Gastrocnemius medialis (tissue), 4 donors: Measurements from ENCODE around the gene ATP1B3. TPM values are rescaled to one million over a fixed set of nuclear protein-coding genes. Genes with fewer than 3 reads are reported as not detected.
"Not testable (repeated sequence)": the region's sequence is repeated elsewhere in the genome, so short reads cannot be mapped to it uniquely, and the experiment has no call there.

Experiments used
- ATAC-seq, 2 donors: fragments of 150-250 bp; one replicate each; pipeline ENCODE4 v1.9.1; 2016
- DNase-seq, 2 donors: peaks; one replicate each; pipeline ENCODE4 v3.0.0-alpha.2; 2019
- H3K27ac ChIP-seq, 4 donors: fragments of 200-600 bp; sonication (generic); 1 replicate in 1 of 4; 2 replicates in 3 of 4; pipeline ENCODE4 v1.5.1; 2016 to 2018; ENCODE audit warnings: mild to moderate bottlenecking in 2 of 4, moderate library complexity in 1 of 4
- H3K27me3 ChIP-seq, 3 donors: fragments of 200-600 bp; sonication (generic) in 2 of 3; 1 replicate in 1 of 3; 2 replicates in 2 of 3; pipeline versions ENCODE4 v1.5.1 to v1.6.0; 2016 to 2019; ENCODE audit warnings: mild to moderate bottlenecking in 1 of 3, moderate library complexity in 1 of 3
- H3K36me3 ChIP-seq, 2 donors: fragments of 200-600 bp; sonication (generic) in 1 of 2; one replicate each; pipeline ENCODE4 v1.5.1; 2017 to 2018
- H3K4me1 ChIP-seq, 2 donors: fragments of 200-600 bp; sonication (generic) in 1 of 2; one replicate each; pipeline ENCODE4 v1.5.1; 2016 to 2017; ENCODE audit warnings: mild to moderate bottlenecking in 2 of 2
- H3K4me3 ChIP-seq, 4 donors: fragments of 200-600 bp; sonication (generic) in 3 of 4; 1 replicate in 1 of 4; 2 replicates in 3 of 4; pipeline ENCODE4 v1.5.1; 2016 to 2019; ENCODE audit warnings: mild to moderate bottlenecking in 2 of 4
- H3K9me3 ChIP-seq, 3 donors: fragments of 200-600 bp; sonication (generic) in 2 of 3; 1 replicate in 1 of 3; 2 replicates in 2 of 3; pipeline ENCODE4 v1.5.1; 2016 to 2019
- POLR2A ChIP-seq, 2 donors: fragments of 450-650 bp; IDR thresholded peaks; one replicate each; pipeline ENCODE4 v1.6.1; 2017; ENCODE audit warnings: antibody characterized with exemption in 2 of 2, mild to moderate bottlenecking in 2 of 2, moderate library complexity in 2 of 2
- in situ Hi-C, 4 donors: fragments of 200-750 bp; cut with MboI; loops; one replicate each; pipeline versions ENCODE4 v1.15.0 to v1.8.0; 2017; ENCODE audit warnings: low sequenced_read_pairs in 4 of 4
- intact Hi-C: fragments of 100-400 bp; cut with DNase I; formaldehyde crosslinking; loops from one replicate; pipeline ENCODE4 v1.15.1; 2023; ENCODE audit warnings: low total_unique reads
- total RNA-seq, 4 donors: library from RNA; depleted of rRNA; stranded (reverse); fragments of >200 nt; gene quantifications; one replicate each; pipeline versions ENCODE4 v1.1.0 to v1.2.3, GENCODE V29; 2016
- TF ChIP-seq, protein P1 (sequence below), 5 experiments: fragments of 450-650 bp in 3 of 5; fragments of 200-600 bp in 2 of 5; sonication (generic) in 2 of 5; IDR thresholded peaks in 4 of 5; conservative IDR thresholded peaks in 1 of 5; 1 replicate in 4 of 5; 2 replicates in 1 of 5; pipeline ENCODE4 v1.5.1; 2016 to 2019; ENCODE audit warnings: antibody characterized with exemption in 5 of 5, mild to moderate bottlenecking in 3 of 5, moderate library complexity in 3 of 5

ATP1B3 gene
- total RNA-seq, 4 donors from 2014 or later = 16.2 to 35.9 (median 17.6) TPM

DNA sequence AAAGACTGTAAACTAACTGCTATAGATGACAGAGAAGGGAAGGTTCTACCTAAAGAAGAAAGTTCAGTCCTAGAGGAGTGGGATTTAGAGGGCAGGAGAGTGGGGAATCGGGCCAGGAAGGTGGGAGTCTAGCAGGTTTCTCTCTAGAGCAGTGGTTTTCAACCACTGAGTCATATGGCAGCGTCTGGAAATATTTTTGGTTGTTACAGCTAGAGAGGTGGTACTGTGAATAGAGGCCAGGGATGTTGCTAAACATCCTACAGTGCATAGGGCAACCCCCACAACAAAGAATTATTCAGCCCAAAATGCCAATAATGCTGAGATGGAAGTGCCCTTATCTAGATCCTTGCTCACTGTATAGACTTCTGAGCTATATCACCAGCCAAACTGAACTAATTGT is 28.7 kb downstream of the ATP1B3 start:
- no peaks in the 10 kb centered on the region for H3K4me1 ChIP-seq
- no peak overlapping the region for H3K4me3 ChIP-seq
- no peak overlapping the region for H3K27ac ChIP-seq
- no peak for ATAC-seq
- in situ Hi-C loops = no loop called here
- H3K9me3 ChIP-seq = no peaks in the 10 kb centered on the region
- no peaks in the 10 kb centered on the region for H3K27me3 ChIP-seq
- intact Hi-C loops = no loop called here
- TF ChIP-seq, protein P1, sequence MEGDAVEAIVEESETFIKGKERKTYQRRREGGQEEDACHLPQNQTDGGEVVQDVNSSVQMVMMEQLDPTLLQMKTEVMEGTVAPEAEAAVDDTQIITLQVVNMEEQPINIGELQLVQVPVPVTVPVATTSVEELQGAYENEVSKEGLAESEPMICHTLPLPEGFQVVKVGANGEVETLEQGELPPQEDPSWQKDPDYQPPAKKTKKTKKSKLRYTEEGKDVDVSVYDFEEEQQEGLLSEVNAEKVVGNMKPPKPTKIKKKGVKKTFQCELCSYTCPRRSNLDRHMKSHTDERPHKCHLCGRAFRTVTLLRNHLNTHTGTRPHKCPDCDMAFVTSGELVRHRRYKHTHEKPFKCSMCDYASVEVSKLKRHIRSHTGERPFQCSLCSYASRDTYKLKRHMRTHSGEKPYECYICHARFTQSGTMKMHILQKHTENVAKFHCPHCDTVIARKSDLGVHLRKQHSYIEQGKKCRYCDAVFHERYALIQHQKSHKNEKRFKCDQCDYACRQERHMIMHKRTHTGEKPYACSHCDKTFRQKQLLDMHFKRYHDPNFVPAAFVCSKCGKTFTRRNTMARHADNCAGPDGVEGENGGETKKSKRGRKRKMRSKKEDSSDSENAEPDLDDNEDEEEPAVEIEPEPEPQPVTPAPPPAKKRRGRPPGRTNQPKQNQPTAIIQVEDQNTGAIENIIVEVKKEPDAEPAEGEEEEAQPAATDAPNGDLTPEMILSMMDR (IDR thresholded peaks at IDR 0.05 in 4 of 5, conservative IDR thresholded peaks at IDR 0.05 in 1 of 5) = no peak
- no peak for TF ChIP-seq POLR2A (IDR thresholded peaks at IDR 0.05)
- peaks cover 0 to 47% of the 10 kb centered on the region in 2 donors for H3K36me3 ChIP-seq
- DNase-seq = no peak

DNA sequence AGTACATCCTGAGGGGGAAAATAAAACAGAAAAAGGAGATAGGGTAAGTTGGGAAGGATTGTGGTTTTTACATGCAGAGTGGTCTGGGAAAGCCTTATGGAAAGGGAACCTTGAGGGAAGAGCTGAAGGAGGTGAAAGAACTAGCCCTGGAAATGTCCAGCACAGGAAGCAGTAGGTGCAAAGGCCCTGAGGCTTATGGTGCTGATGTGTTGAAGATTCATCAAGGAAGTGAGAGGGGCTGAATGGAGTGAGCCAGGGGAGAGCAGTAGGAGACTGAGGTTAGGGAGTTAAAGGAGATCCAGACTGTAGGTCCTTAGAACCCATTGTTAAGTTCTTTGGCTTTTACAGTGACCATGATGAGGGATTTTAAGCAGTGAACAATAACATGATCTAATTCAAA is 33.0 kb downstream of the ATP1B3 start:
- ATAC-seq = no peak
- Histone ChIP-seq H3K4me3 (no peak overlapping the region), H3K27ac (no peak overlapping the region), H3K36me3 (peaks cover 0 to 55% of the 10 kb centered on the region in 2 donors), H3K4me1 (no peaks in the 10 kb centered on the region), H3K27me3 (no peaks in the 10 kb centered on the region), H3K9me3 (no peaks in the 10 kb centered on the region)
- in situ Hi-C loops (no loop called here), intact Hi-C loops (no loop called here)
- no peak for DNase-seq
- TF ChIP-seq, protein P1 (IDR thresholded peaks at IDR 0.05 in 4 of 5, conservative IDR thresholded peaks at IDR 0.05 in 1 of 5) = no peak
- TF ChIP-seq POLR2A (IDR thresholded peaks at IDR 0.05) = no peak

DNA sequence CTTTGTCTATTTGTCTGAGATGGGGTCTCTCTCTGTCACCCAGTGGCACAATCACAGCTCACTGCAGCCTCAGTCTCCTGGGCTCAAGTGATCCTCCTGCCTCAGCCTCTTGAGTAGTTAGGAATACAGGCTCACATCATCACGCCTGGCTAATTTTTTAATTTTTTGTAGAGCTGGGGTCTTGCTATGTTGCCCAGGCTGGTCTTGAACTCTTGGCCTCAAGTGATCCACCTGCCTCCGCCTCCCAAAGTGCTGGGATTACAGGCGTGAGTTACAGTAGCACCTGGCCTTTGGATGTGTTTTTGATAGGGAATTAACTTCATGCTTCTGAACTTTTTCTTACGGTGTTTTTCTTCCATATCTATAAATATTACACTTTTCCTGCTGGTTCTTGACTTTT is 33.5 kb downstream of the ATP1B3 start:
- H3K27me3 ChIP-seq, DNase-seq, H3K9me3 ChIP-seq, H3K4me1 ChIP-seq, H3K27ac ChIP-seq, ATAC-seq, H3K4me3 ChIP-seq: not testable (repeated sequence)
- H3K36me3 ChIP-seq = peaks cover 0 to 57% of the 10 kb centered on the region in 2 donors
- in situ Hi-C loops = loop anchor here in 1 of 4 donors (10.0 kb wide), 1 partner anchor 335 kb away; no protein-coding TSS in a partner anchor
- intact Hi-C loops = loop anchor here (5.0 kb wide), 1 partner anchor 333 kb away; no protein-coding TSS in a partner anchor

GRCh38 chr3:141913150-141913811 is 36.8 kb downstream of the ATP1B3 start:
- in situ Hi-C loops (loop anchor here in 1 of 4 donors (10.0 kb wide), 1 partner anchor 338 kb away; no protein-coding TSS in a partner anchor), intact Hi-C loops (loop anchor here (1.0 to 5.0 kb wide), 2 partner anchors 175 to 336 kb away; partner anchors contain the start of gene RNF7)
- Histone ChIP-seq H3K36me3 (peaks cover 0 to 30% of the 10 kb centered on the region in 2 donors), H3K27ac (no peak overlapping the region), H3K27me3 (no peaks in the 10 kb centered on the region), H3K9me3 (no peaks in the 10 kb centered on the region), H3K4me3 (no peak overlapping the region), H3K4me1 (no peaks in the 10 kb centered on the region)
- DNase-seq (no peak), ATAC-seq (peak; percentile 66 to 72)
- TF ChIP-seq, protein P1 (IDR thresholded peaks at IDR 0.05 in 4 of 5, conservative IDR thresholded peaks at IDR 0.05 in 1 of 5) = peak; percentile 22 to 70 (median 61)
- no peak for TF ChIP-seq POLR2A (IDR thresholded peaks at IDR 0.05)

DNA sequence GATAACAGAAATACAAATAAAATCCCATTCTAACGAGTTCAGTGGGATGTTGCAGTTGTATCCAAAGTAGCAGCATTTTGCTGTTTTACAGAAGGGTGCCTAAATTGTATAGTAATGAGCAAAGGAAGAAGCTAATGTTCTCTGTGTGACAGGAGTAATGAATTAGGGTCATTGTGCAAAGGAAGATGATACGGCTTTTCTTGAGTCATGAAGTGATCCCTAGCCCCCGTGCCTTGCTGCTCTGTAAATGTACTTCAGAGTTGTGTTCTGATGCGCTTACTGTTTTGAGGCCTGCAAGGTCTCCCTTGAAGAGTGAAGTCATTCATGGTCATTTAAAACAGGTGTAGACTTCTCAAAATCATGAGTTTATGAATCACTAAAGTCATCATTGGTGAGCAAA is 37.9 kb downstream of the ATP1B3 start:
- ATAC-seq (no peak), DNase-seq (no peak)
- Histone ChIP-seq H3K4me3 (no peak overlapping the region), H3K27me3 (no peaks in the 10 kb centered on the region), H3K36me3 (peaks cover 0 to 22% of the 10 kb centered on the region in 2 donors), H3K4me1 (no peaks in the 10 kb centered on the region), H3K27ac (no peak overlapping the region), H3K9me3 (no peaks in the 10 kb centered on the region)
- intact Hi-C loops (loop anchor here (5.0 kb wide), 1 partner anchor 337 kb away; no protein-coding TSS in a partner anchor), in situ Hi-C loops (loop anchor here in 1 of 4 donors (10.0 kb wide), 1 partner anchor 340 kb away; no protein-coding TSS in a partner anchor)
- TF ChIP-seq POLR2A (IDR thresholded peaks at IDR 0.05) = no peak
- TF ChIP-seq, protein P1 (IDR thresholded peaks at IDR 0.05 in 4 of 5, conservative IDR thresholded peaks at IDR 0.05 in 1 of 5) = no peak
